Panc1 (cell line): ENCODE results near the gene MDFIC2. TPM values are rescaled to one million over a fixed set of nuclear protein-coding genes. Genes with fewer than 3 reads are reported as not detected.
"Not testable (repeated sequence)": the region's sequence is repeated elsewhere in the genome, so short reads cannot be mapped to it uniquely, and the experiment has no call there.

Experiments used
- ATAC-seq: fragments of 200-7000 bp; cut with Tn5 transposase; 2 replicates; pipeline ENCODE4 v1.9.1; 2020; ENCODE audit warnings: mild to moderate bottlenecking, moderate library complexity
- BruUV-seq: library from RNA; stranded (reverse); fragments of 400-500 nt; replicated peaks from 2 replicates; lab custom pipeline; 2021; lab: Mats Ljungman, UMichigan
- CTCF ChIA-PET: fragments of 300-600 bp; sonication (Branson Sonifier 250); formaldehyde crosslinking; loops from one replicate; lab custom pipeline; 2022; ENCODE audit warnings: antibody characterized with exemption; lab: Charles Lee
- POLR2A ChIA-PET: fragments of 300-600 bp; sonication (Branson Sonifier 250); formaldehyde crosslinking; loops from one replicate; lab custom pipeline; 2022; ENCODE audit warnings: antibody characterized with exemption; lab: Charles Lee
- DNase-seq: peaks from one replicate; pipeline ENCODE4 v3.0.0-alpha.2; 2010; ENCODE audit warnings: low read depth, low spot score
- H3K27ac ChIP-seq: 2 replicates; pipeline ENCODE4 v1.5.1; 2011; ENCODE audit warnings: mild to moderate bottlenecking, low read length, inconsistent platforms
- H3K27me3 ChIP-seq: fragments of 200-500 bp; sonication (Bioruptor generic); 2 replicates; pipeline ENCODE4 v1.6.0; 2014; ENCODE audit warnings: low read length, inconsistent platforms; ENCODE audit not compliant: control insufficient read depth, insufficient read depth
- H3K36me3 ChIP-seq: fragments of 200-500 bp; sonication (Bioruptor generic); 2 replicates; pipeline ENCODE4 v1.5.1; 2014; ENCODE audit warnings: inconsistent platforms, mild to moderate bottlenecking, low read length, moderate library complexity; ENCODE audit not compliant: control insufficient read depth, insufficient read depth
- H3K4me1 ChIP-seq: 2 replicates; pipeline ENCODE4 v1.5.1; 2011; ENCODE audit warnings: inconsistent platforms, mild to moderate bottlenecking, low read length, moderate library complexity; ENCODE audit not compliant: control insufficient read depth, insufficient read depth
- H3K4me3 ChIP-seq, 2 experiments: 2 replicates each; pipeline ENCODE4 v1.5.1; 2011 to 2012; ENCODE audit warnings: low read depth in 2 of 2, low read length in 2 of 2, mild to moderate bottlenecking in 2 of 2, inconsistent platforms in 1 of 2, moderate library complexity in 1 of 2
- H3K9me3 ChIP-seq: fragments of 200-500 bp; sonication (Bioruptor generic); 2 replicates; pipeline ENCODE4 v1.5.1; 2014; ENCODE audit warnings: low read depth, mild to moderate bottlenecking, inconsistent platforms, low read length, moderate library complexity; ENCODE audit not compliant: control insufficient read depth, insufficient read depth
- CTCF ChIP-seq: fragments of 450-650 bp; IDR thresholded peaks from 2 replicates; pipeline ENCODE4 v1.5.1; 2017; ENCODE audit warnings: mild to moderate bottlenecking
- POLR2AphosphoS5 ChIP-seq: IDR thresholded peaks from 2 replicates; pipeline ENCODE4 v1.6.1; 2012; ENCODE audit warnings: mild to moderate bottlenecking, low read depth, low read length, moderate library complexity
- REST ChIP-seq, 2 experiments: IDR thresholded peaks; 2 replicates each; pipeline ENCODE4 v1.6.1; 2011 to 2012; ENCODE audit warnings: low read depth in 2 of 2, control low read depth in 1 of 2, low read length in 1 of 2, mild to moderate bottlenecking in 1 of 2, moderate library complexity in 1 of 2; ENCODE audit not compliant: insufficient read depth in 1 of 2
- SIN3A ChIP-seq: IDR thresholded peaks from 2 replicates; pipeline ENCODE4 v1.6.1; 2012; ENCODE audit warnings: low read depth, mild to moderate bottlenecking, low read length, moderate library complexity, borderline replicate concordance; ENCODE audit not compliant: insufficient read depth
- TCF7L2 ChIP-seq: IDR thresholded peaks from 2 replicates; pipeline ENCODE4 v1.6.1; 2011; ENCODE audit warnings: mild to moderate bottlenecking, low read depth, low read length, inconsistent platforms
- in situ Hi-C: cut with HindIII; loops from 2 replicates; pipeline ENCODE4 v1.10.0; 2016; ENCODE audit warnings: low sequenced_read_pairs, low pct_unique_long_range_greater_than_20kb
- intact Hi-C: fragments of 100-400 bp; cut with micrococcal nuclease; formaldehyde crosslinking; loops from one replicate; pipeline ENCODE4 v1.10.0; 2022; ENCODE audit not compliant: unreplicated experiment
- total RNA-seq: library from RNA; stranded (reverse); gene quantifications from one replicate; pipeline ENCODE4 v1.2.1, GENCODE V29; 2021; ENCODE audit not compliant: unreplicated experiment

The MDFIC2 gene
- total RNA-seq, 1 experiment from 2014 or later = not detected

GRCh38 chr3:70352215-70352614 lies 39.8 kb upstream of the MDFIC2 start:
- H3K4me3 ChIP-seq = no peak overlapping the region
- TF ChIP-seq CTCF = no peak
- TF ChIP-seq TCF7L2 = no peak
- no peak for TF ChIP-seq SIN3A
- TF ChIP-seq POLR2AphosphoS5 = no peak
- TF ChIP-seq REST (IDR thresholded peaks at IDR 0.05; ENCODE audit: insufficient read depth in 1 of 2, low read depth in 2 of 2, low read length in 1 of 2) = no peak
- H3K9me3 ChIP-seq = no peaks in the 10 kb centered on the region; the same call in 1 of the 2 replicates
- no TSS peak for BruUV-seq
- in situ Hi-C loops = no loop called here
- H3K4me1 ChIP-seq = no peaks in the 10 kb centered on the region
- CTCF ChIA-PET = no interaction called here
- ATAC-seq = no peak
- no peaks in the 10 kb centered on the region for H3K36me3 ChIP-seq
- H3K27me3 ChIP-seq = no peaks in the 10 kb centered on the region
- H3K27ac ChIP-seq = no peak overlapping the region
- no peak for DNase-seq
- intact Hi-C loops = no loop called here
- POLR2A ChIA-PET = no interaction called here

GRCh38 chr3:70342149-70342548 lies 29.7 kb upstream of the MDFIC2 start:
- intact Hi-C loops (no loop called here), in situ Hi-C loops (no loop called here)
- Histone ChIP-seq H3K9me3 (no peaks in the 10 kb centered on the region), H3K36me3 (no peaks in the 10 kb centered on the region), H3K4me3 (no peak overlapping the region), H3K4me1 (no peaks in the 10 kb centered on the region), H3K27ac (no peak overlapping the region), H3K27me3 (no peaks in the 10 kb centered on the region)
- ChIA-PET CTCF (no interaction called here), POLR2A (no interaction called here)
- ATAC-seq = no peak
- BruUV-seq = no TSS peak
- TF ChIP-seq SIN3A = no peak
- no peak for TF ChIP-seq POLR2AphosphoS5
- no peak for TF ChIP-seq REST (IDR thresholded peaks at IDR 0.05; ENCODE audit: insufficient read depth in 1 of 2, low read depth in 2 of 2, low read length in 1 of 2)
- no peak for TF ChIP-seq TCF7L2
- no peak for TF ChIP-seq CTCF
- DNase-seq = no peak

- DNase-seq, POLR2A ChIA-PET, intact Hi-C loops, H3K4me3 ChIP-seq, in situ Hi-C loops, CTCF ChIA-PET, H3K9me3 ChIP-seq, H3K36me3 ChIP-seq, H3K27me3 ChIP-seq, H3K27ac ChIP-seq, ATAC-seq, BruUV-seq, H3K4me1 ChIP-seq: not testable (repeated sequence)
Measured at GRCh38 chr3:70336885-70337284, 24.4 kb upstream of the MDFIC2 start.
